Astrocyte (in vitro differentiated cells and primary cell): Measurements from ENCODE around the gene IRF2. TPM values are rescaled to one million over a fixed set of nuclear protein-coding genes. Genes with fewer than 3 reads are reported as not detected.

Experiments used
- DNase-seq: peaks from one replicate; pipeline ENCODE4 v3.0.0-alpha.2; 2010; ENCODE audit warnings: low read depth
- FAIRE-seq: peaks from 2 replicates; lab custom pipeline; 2011; peaks lifted over from hg19 to GRCh38; lab: Jason Lieb, UNC
- H2AFZ ChIP-seq: 2 replicates; pipeline ENCODE4 v1.6.0; 2012; ENCODE audit warnings: low read depth, low read length, inconsistent platforms
- H3K27ac ChIP-seq: 2 replicates; pipeline ENCODE4 v1.5.1; 2011; ENCODE audit warnings: low read depth, low read length, inconsistent platforms
- H3K27me3 ChIP-seq: 2 replicates; pipeline ENCODE4 v1.6.0; 2011; ENCODE audit warnings: low read length, inconsistent platforms; ENCODE audit not compliant: insufficient read depth
- H3K36me3 ChIP-seq: 2 replicates; pipeline ENCODE4 v1.5.1; 2011; ENCODE audit warnings: low read length, inconsistent platforms; ENCODE audit not compliant: insufficient read depth
- H3K4me1 ChIP-seq: 2 replicates; pipeline ENCODE4 v1.5.1; 2011; ENCODE audit warnings: low read length, inconsistent platforms; ENCODE audit not compliant: insufficient read depth
- H3K4me2 ChIP-seq: 2 replicates; pipeline ENCODE4 v1.6.0; 2012; ENCODE audit warnings: low read length, inconsistent platforms
- H3K4me3 ChIP-seq: 2 replicates; pipeline ENCODE4 v1.5.1; 2011; ENCODE audit warnings: low read depth, mild to moderate bottlenecking, low read length, inconsistent platforms; ENCODE audit not compliant: insufficient read depth
- H3K79me2 ChIP-seq: 2 replicates; pipeline ENCODE4 v1.6.0; 2012; ENCODE audit warnings: mild to moderate bottlenecking, low read length, inconsistent platforms; ENCODE audit not compliant: insufficient read depth
- H3K9ac ChIP-seq: 2 replicates; pipeline ENCODE4 v1.6.0; 2012; ENCODE audit warnings: mild to moderate bottlenecking, low read length, inconsistent platforms
- H3K9me3 ChIP-seq: 2 replicates; pipeline ENCODE4 v1.5.1; 2012; ENCODE audit warnings: low read depth, mild to moderate bottlenecking, low read length, inconsistent platforms; ENCODE audit not compliant: insufficient read depth
- H4K20me1 ChIP-seq: 2 replicates; pipeline ENCODE4 v1.6.0; 2012; ENCODE audit warnings: low read length, inconsistent platforms; ENCODE audit not compliant: insufficient read depth
- H3K27ac Mint-ChIP-seq: one replicate; pipeline ENCODE4 v1.8.0; 2021; ENCODE audit warnings: mild to moderate bottlenecking, mixed read lengths; ENCODE audit not compliant: unreplicated experiment
- H3K27me3 Mint-ChIP-seq: one replicate; pipeline ENCODE4 v1.8.0; 2021; ENCODE audit warnings: low read depth, mixed read lengths; ENCODE audit not compliant: unreplicated experiment
- H3K36me3 Mint-ChIP-seq: one replicate; pipeline ENCODE4 v1.8.0; 2021; ENCODE audit warnings: low read depth, mixed read lengths; ENCODE audit not compliant: unreplicated experiment
- H3K4me1 Mint-ChIP-seq: one replicate; pipeline ENCODE4 v1.8.0; 2021; ENCODE audit warnings: low read depth, mixed read lengths; ENCODE audit not compliant: unreplicated experiment
- H3K4me3 Mint-ChIP-seq: one replicate; pipeline ENCODE4 v1.8.0; 2021; ENCODE audit warnings: mild to moderate bottlenecking, moderate library complexity, mixed read lengths; ENCODE audit not compliant: unreplicated experiment
- H3K9me3 Mint-ChIP-seq: one replicate; pipeline ENCODE4 v1.8.0; 2021; ENCODE audit warnings: mild to moderate bottlenecking, mixed read lengths; ENCODE audit not compliant: unreplicated experiment
- EZH2 ChIP-seq: IDR thresholded peaks from 2 replicates; pipeline ENCODE4 v1.6.1; 2012; ENCODE audit warnings: mild to moderate bottlenecking, low read length, inconsistent platforms; ENCODE audit not compliant: insufficient read depth
- total RNA-seq: library from RNA; stranded (reverse); gene quantifications from 2 replicates; pipeline ENCODE4 v1.2.1, GENCODE V29; 2021
- TF ChIP-seq, protein P1 (sequence below): IDR thresholded peaks from 2 replicates; pipeline ENCODE4 v1.5.1; 2011; ENCODE audit warnings: low read depth, mild to moderate bottlenecking, inconsistent platforms, low read length, moderate library complexity; ENCODE audit not compliant: insufficient read depth

The IRF2 gene
- total RNA-seq, 1 donor from 2014 or later: 12.6 TPM

DNA sequence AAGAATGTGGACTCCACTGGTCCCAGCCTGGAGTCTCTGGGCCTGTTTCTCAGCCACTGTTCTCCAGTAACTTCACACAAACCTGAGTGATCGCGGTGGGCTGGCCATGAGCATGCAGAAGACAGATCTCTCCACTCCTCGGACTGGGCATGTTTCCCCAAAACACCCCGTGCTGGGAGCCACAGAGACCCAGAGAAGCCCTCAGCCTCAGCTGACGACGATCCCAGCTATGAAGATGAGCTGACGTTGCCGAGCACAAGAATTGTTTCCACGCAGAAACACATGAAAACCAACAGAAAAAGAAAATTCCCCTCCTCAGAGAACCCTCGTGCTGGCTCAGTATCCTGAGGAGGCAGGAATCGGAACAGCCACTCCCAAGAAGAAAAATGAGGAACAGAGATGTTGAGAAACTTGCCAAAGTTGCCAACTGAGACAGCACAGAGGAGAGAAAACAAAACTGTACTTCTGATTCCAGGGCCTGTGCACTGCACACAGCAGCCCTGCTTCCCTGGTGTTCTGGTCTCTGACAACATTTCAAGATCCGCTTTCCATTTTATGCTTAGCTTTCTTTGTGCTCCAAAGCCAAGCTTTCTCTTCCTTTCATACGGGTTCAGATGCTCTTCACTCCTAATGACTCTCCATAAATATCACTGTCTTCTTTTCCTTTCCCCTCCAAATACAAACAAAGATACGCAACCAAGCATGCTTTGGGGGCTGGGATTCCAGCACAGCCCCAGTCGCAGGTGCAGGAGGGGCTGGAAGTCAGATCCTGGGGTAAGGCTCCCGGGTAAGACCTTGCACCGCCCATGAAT lies 81.4 kb downstream of the IRF2 start:
- H3K9me3 ChIP-seq: no peaks in the 10 kb centered on the region
- no peaks in the 10 kb centered on the region for H3K4me1 Mint-ChIP-seq
- H3K27me3 Mint-ChIP-seq: no peaks in the 10 kb centered on the region
- H2AFZ ChIP-seq: no peak overlapping the region
- H3K27me3 ChIP-seq: no peaks in the 10 kb centered on the region
- no peak overlapping the region for H3K27ac Mint-ChIP-seq
- DNase-seq (no peak), FAIRE-seq (no peak)
- no peaks in the 10 kb centered on the region for H3K4me1 ChIP-seq
- H3K36me3 Mint-ChIP-seq: peaks cover 57% of the 10 kb centered on the region
- no peaks in the 10 kb centered on the region for H3K79me2 ChIP-seq
- TF ChIP-seq, protein P1, sequence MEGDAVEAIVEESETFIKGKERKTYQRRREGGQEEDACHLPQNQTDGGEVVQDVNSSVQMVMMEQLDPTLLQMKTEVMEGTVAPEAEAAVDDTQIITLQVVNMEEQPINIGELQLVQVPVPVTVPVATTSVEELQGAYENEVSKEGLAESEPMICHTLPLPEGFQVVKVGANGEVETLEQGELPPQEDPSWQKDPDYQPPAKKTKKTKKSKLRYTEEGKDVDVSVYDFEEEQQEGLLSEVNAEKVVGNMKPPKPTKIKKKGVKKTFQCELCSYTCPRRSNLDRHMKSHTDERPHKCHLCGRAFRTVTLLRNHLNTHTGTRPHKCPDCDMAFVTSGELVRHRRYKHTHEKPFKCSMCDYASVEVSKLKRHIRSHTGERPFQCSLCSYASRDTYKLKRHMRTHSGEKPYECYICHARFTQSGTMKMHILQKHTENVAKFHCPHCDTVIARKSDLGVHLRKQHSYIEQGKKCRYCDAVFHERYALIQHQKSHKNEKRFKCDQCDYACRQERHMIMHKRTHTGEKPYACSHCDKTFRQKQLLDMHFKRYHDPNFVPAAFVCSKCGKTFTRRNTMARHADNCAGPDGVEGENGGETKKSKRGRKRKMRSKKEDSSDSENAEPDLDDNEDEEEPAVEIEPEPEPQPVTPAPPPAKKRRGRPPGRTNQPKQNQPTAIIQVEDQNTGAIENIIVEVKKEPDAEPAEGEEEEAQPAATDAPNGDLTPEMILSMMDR: no peak
- TF ChIP-seq EZH2: no peak
- H3K4me3 ChIP-seq: no peak overlapping the region
- no peak overlapping the region for H3K27ac ChIP-seq
- peaks cover 5% of the 10 kb centered on the region for H3K36me3 ChIP-seq
- H3K9me3 Mint-ChIP-seq: peaks cover 4% of the 10 kb centered on the region
- H3K9ac ChIP-seq: no peak overlapping the region
- no peak overlapping the region for H3K4me3 Mint-ChIP-seq
- no peak overlapping the region for H3K4me2 ChIP-seq
- H4K20me1 ChIP-seq: no peaks in the 10 kb centered on the region

DNA sequence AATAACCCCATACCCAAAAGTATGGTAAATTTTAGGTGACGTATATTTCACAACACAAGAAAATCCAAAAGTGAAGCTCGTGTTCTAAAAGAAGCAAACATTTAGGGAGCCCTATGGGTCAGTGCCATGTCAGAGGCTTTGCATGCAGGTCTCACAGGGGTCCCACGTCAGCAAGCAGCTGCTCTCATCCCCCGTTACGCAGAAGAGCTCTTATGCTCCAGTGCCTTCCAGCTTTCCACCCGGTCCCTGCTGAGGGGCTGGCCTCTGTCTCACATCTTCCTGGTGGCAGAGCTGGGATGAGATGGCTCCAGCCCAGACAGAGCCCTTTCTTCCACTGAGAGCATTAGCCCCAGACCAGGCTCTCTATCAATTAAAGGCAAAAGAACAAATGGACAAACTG lies 82.0 kb downstream of the IRF2 start:
- Histone ChIP-seq H3K27ac (no peak overlapping the region), H3K4me2 (no peak overlapping the region), H4K20me1 (no peaks in the 10 kb centered on the region), H3K79me2 (no peaks in the 10 kb centered on the region), H3K36me3 (peaks cover 7% of the 10 kb centered on the region), H2AFZ (no peak overlapping the region), H3K9ac (no peak overlapping the region), H3K4me3 (no peak overlapping the region), H3K27me3 (no peaks in the 10 kb centered on the region), H3K9me3 (no peaks in the 10 kb centered on the region), H3K4me1 (no peaks in the 10 kb centered on the region)
- peaks cover 53% of the 10 kb centered on the region for H3K36me3 Mint-ChIP-seq
- no peaks in the 10 kb centered on the region for H3K4me1 Mint-ChIP-seq
- FAIRE-seq: no peak
- no peak for DNase-seq
- TF ChIP-seq EZH2: no peak
- TF ChIP-seq, protein P1: no peak
- H3K9me3 Mint-ChIP-seq: peaks cover 4% of the 10 kb centered on the region
- H3K4me3 Mint-ChIP-seq: no peak overlapping the region
- H3K27me3 Mint-ChIP-seq: no peaks in the 10 kb centered on the region
- H3K27ac Mint-ChIP-seq: no peak overlapping the region
